Measurements from ENCODE around the gene USP9X.
"Not testable (repeated sequence)": the region's sequence is repeated elsewhere in the genome, so short reads cannot be mapped to it uniquely, and the experiment has no call there.

Gene USP9X

GRCh38 chrX:41085878-41086626 is 807 bp downstream of the USP9X start:
- peak; percentile 43 for DNase-seq

- DNase-seq: no peak
Observed at GRCh38 chrX:41086627-41086932, 1.3 kb downstream of the USP9X start.

- no peak for DNase-seq
Observed at GRCh38 chrX:41087201-41087600, 2.0 kb downstream of the USP9X start.

GRCh38 chrX:41090568-41091238 is 5.5 kb downstream of the USP9X start:
- no peak for DNase-seq

GRCh38 chrX:41092776-41093175 is 7.5 kb downstream of the USP9X start:
- no peak for DNase-seq

DNA sequence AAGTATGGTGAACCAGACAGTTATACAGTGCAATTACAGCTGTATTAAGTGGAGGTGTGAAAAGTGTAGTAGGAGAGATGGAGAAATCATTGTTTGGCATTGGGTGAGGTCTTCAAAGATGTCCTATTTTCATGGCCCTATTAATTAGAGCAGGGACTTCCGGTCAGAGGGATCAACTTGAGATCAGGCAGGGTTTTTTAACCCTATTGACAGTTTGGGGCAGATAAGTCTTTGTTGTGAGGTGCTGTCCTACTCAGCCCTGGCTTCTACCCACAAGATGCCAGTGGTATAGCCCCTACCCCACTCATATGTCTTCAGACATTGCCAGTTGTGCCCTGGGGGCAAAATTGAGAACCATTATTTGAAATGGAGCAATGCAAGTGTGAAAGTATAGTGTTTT is 9.9 kb downstream of the USP9X start:
- DNase-seq: no peak

DNA sequence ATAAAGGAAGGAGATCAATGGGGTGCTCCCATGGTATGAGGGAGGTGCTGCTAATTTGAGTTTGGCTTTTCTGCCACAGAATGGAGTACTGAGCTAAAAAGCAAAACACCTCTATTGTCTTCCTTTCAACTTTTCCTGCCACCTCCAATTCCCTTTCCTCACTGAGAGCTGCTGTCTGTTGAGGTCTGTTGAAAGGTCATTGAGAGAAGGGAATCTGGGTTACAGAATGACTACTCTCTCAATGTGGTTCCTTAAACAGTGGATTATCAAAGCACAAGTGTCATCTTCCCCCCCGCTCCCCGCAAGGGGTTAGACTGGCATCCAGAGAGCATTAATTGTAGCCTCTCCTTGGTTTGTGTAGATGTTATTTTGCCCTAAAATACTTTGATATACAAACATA is 10.7 kb downstream of the USP9X start:
- DNase-seq: peak; percentile 22

DNA sequence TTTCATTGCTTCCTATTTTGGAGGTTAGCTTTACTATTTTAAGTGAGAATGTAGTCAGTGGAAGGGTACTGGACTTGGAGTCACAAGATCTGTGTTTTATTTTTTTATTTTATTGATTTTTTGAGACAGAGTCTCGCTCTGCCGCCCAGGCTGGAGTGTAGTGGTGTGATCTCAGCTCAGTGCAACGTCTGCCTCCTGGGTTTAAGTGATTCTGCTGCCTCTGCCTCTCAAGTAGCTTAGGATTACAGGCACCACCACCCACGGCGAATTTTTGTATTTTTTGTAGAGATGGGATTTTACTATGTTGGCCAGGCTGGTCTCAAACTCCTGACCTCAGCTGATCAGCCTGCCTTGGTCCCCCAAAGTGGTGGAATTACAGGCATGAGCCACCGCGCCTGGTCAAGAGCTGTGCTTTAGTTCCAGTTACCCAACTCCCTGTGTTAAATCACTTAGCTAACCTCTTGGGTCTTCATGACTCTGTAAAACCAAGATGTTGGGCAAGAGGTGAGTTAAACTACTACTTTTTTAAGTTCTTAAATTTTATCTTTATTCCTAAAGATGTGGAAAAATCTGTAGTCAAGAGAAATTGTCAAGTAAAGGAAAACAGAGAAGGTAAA is 11.2 kb downstream of the USP9X start:
- no peak for DNase-seq

DNA sequence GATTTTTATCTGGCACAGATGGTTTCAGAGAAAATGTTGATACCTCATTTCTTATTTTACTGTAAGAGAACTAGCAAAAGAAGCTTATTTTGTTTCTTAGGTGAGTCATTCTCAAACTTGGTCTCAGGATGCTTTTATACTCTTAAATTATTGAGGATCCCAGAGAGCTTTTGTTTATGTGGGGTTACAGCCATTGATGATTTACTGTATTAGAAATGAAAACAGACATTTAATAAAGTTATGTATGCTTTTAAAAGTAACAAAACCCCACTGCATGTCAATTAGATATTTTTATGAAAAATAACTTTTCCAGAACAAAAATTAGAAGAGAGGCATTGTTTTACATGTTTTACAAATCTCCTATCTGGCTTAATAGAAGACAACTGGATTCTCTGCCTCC is 12.1 kb downstream of the USP9X start:
- DNase-seq: no peak

DNA sequence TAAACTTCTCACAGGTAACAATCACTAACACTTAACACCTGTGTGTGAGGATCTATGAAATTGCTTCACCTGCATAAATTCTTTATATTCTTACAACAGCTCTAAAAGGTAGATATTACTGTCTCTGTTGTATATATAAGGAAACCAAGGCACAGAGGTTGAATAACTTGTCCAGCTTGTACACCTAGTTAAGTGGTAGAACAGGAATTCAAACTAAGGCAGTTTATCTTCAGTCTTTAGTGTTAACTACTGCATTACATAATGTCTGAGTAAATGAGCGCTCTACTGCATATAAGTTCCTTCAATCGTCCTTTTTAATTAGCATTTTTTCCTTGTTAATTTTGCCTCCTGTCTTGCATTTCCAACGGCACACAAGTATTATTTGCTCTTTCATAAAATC is 15.0 kb downstream of the USP9X start:
- no peak for DNase-seq

- no peak for DNase-seq
Observed at GRCh38 chrX:41100819-41101218, 15.6 kb downstream of the USP9X start.

GRCh38 chrX:41105005-41105404 is 19.8 kb downstream of the USP9X start:
- no peak for DNase-seq

- DNase-seq: not testable (repeated sequence)
Observed at GRCh38 chrX:41106257-41106656, 21.0 kb downstream of the USP9X start.

- DNase-seq: no peak
Observed at GRCh38 chrX:41108007-41108406, 22.8 kb downstream of the USP9X start.

DNA sequence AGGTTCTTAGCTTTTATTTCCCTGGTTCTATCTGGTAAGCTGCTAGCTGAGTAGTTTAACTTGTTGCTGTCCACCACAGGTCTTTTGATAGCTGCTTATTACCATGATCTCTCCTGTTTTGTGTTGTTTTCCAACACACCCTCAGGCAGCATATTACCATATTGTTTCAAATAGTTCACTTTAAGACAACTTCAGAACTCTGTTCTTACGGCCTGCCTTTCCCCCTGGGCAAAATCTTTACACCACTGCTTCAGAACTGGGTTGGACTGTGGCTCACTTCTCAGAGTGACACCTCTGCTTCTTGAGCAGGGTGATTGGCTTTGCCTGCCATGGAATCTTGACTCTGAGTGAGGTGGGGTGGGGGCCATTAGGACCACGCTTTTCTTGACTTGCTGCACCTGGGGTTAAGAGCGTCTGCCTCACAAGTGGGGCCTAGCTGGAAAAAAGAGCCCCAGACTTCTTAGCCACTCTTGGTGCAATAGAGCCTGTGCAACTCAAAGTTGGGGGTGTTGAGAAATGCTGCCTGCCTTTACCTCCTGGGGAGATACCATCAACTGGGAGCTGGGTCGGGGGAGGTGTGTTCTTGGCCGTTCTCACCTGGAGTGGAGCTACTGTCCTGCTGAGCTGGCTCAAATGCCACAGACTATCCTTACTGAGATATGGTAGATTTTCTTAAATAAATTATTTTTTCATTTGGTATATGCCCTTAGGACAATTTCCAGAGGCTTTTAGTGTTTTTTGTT is 23.4 kb downstream of the USP9X start:
- no peak for DNase-seq

DNA sequence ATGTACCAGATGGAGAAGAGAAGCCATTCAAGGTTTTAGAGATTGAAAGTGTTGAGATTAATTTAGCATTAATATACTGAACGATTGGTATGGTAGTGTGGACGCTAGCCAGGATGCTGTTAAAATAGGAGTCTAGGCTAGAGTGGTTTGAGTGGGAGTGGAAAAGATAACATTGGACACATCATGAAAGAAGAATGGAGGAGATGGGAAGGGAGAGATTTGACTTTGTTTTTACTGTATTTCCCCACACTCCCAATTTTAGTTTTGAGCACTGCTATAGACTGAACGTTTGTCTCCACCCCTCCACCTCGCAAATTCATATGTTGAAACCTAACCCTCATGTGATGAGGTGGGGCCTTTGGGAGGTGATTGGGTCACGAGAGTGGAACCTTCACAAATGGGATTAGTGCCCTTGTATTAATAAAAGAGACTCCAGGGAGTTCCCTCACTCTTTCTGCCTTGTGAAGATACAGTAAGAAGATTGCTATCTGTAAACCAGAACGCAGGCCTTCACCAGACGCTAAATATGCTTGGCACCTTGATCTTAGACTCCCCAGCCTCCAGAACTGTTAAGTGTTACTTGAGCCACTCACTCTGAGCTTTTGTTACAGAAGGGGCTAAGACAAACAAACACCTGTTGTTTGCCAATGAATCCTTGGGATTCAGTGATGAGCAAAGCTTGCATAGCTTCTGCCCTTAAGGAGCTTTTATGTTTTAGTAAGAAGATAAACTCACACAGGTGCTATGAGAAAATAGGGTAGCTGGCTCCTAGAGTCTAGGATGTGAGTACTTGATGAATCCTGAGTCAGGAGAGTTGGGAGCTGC is 25.8 kb downstream of the USP9X start:
- no peak for DNase-seq

- peak; percentile 67 for DNase-seq
Observed at GRCh38 chrX:41115104-41115425, 29.8 kb downstream of the USP9X start.

DNA sequence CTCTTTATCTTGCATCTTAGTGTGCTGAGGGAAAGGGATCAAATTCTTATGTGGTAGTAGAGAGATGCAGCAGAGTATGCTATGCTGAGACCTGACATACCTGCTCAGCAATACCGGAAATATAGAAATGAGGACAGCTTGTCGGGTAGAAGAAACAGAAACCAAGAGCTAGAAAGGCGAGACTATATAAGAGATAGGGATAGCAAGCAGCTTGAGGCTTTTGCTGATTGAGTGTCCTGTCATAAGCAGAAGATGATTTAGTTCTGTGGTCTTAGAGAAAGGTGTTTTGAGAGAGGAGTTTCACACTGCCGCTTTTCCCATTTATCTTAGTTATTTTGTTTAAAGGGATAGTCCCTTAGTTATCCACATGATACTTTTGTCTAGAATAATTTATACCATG is 31.7 kb downstream of the USP9X start:
- no peak for DNase-seq

DNA sequence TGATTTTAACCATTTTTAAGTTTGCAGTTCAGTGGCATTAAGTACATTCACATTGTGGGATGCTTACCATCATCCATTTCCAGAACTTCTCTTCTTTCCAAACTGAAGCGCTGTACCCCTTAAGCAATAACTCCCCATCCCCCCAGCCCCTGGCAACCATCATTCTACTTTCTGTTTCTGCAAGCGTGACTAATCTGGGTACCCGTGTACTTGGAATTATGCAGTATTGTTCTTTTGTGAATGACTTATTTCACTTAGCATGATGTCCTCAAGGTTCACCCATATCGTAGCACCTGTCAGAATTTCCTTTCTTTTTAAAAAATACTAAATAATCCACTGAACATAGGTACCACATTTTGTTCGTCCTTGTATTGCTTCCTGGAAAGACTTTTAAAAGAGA is 32.9 kb downstream of the USP9X start:
- DNase-seq: no peak

DNA sequence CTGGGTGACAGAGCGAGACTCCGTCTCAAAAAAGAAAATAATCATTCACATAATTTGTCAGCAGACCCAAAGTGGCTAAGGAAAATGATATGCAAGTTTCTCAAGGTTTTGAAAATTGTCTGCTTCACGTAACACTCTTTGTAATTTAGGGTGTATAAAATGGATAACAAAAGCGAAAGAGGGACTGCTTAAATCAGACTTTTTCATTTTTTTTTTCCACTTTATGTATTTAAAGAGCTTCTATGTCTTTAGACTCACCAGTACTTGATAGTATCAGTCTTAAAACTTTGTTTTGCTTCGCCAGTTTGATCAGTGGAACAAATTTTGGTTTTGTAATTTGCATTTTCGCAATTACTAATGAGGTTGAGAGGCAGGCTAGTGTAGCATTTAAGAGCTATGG is 34.6 kb downstream of the USP9X start:
- DNase-seq: no peak

- no peak for DNase-seq
Observed at GRCh38 chrX:41121766-41122165, 36.5 kb downstream of the USP9X start.

GRCh38 chrX:41122664-41123257 is 37.5 kb downstream of the USP9X start:
- no peak for DNase-seq

Data from CD4-positive, alpha-beta T cell treated with Interleukin-6 for 4 hours (primary cell).